ENCODE results near the gene SHF.

Gene SHF

GRCh38 chr15:45126535-45127158 lies 61.1 kb downstream of the SHF start:
- DNase-seq (ENCODE audit: low read depth), result no peak

- DNase-seq (ENCODE audit: low read depth), result no peak
Observed at GRCh38 chr15:45123397-45123796, 64.4 kb downstream of the SHF start.

GRCh38 chr15:45122719-45123118 lies 65.0 kb downstream of the SHF start:
- no peak for DNase-seq (ENCODE audit: low read depth)

- peak; percentile 78 for DNase-seq (ENCODE audit: low read depth)
Observed at GRCh38 chr15:45121706-45122417, 65.9 kb downstream of the SHF start.

- DNase-seq (ENCODE audit: low read depth), result no peak
Observed at GRCh38 chr15:45121020-45121419, 66.7 kb downstream of the SHF start.

GRCh38 chr15:45120081-45120972 lies 67.4 kb downstream of the SHF start:
- DNase-seq (ENCODE audit: low read depth), result no peak

GRCh38 chr15:45118996-45119395 lies 68.8 kb downstream of the SHF start:
- no peak for DNase-seq (ENCODE audit: low read depth)

GRCh38 chr15:45118131-45118588 lies 69.6 kb downstream of the SHF start:
- peak; percentile 31 for DNase-seq (ENCODE audit: low read depth)

GRCh38 chr15:45117308-45118130 lies 70.2 kb downstream of the SHF start:
- DNase-seq (ENCODE audit: low read depth), result no peak

Data from HS-5 (cell line).